HG03103 (cell line): ENCODE data around the gene VIPR1.

Experiments
- ATAC-seq: cut with Tn5 transposase; IDR thresholded peaks from one replicate; pipeline ENCODE4 v1.9.1; 2021; ENCODE audit warnings: low read depth; ENCODE audit not compliant: unreplicated experiment

The VIPR1 gene, protein sequence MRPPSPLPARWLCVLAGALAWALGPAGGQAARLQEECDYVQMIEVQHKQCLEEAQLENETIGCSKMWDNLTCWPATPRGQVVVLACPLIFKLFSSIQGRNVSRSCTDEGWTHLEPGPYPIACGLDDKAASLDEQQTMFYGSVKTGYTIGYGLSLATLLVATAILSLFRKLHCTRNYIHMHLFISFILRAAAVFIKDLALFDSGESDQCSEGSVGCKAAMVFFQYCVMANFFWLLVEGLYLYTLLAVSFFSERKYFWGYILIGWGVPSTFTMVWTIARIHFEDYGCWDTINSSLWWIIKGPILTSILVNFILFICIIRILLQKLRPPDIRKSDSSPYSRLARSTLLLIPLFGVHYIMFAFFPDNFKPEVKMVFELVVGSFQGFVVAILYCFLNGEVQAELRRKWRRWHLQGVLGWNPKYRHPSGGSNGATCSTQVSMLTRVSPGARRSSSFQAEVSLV

GRCh38 chr3:42502429-42503250 lies at the start of gene VIPR1:
Gene VIPR1 (plus strand): TSS chr3:42502643. CDS start chr3:42502736, 93 bp downstream.
- ATAC-seq = peak; percentile 91

- ATAC-seq = no peak
These were observed 46.2 kb upstream of the VIPR1 start for GRCh38 chr3:42456211-42456610.

GRCh38 chr3:42459151-42459550 lies 43.3 kb upstream of the VIPR1 start:
- no peak for ATAC-seq

- ATAC-seq = no peak
These were observed 40.7 kb upstream of the VIPR1 start for GRCh38 chr3:42461762-42462161.

- ATAC-seq = no peak
These were observed 39.4 kb upstream of the VIPR1 start for GRCh38 chr3:42463093-42463492.

DNA sequence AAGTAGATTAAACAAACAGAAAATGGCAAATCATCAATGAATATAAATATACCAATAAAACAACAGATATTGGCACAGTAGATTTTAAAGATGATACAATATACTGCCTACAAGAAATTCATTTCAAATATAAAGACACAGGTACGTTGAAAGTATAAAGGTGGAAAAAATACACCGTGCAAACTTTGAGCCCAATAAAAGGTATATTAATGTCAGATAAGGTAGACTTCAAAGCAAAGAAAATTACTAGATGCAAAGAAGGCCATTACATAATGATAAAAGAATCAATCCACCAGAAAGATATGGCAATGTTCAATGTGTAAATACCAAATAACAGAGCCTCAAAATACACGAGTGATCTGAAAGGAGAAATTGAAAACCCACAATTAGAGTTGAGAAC lies 34.3 kb upstream of the VIPR1 start:
- ATAC-seq = no peak

DNA sequence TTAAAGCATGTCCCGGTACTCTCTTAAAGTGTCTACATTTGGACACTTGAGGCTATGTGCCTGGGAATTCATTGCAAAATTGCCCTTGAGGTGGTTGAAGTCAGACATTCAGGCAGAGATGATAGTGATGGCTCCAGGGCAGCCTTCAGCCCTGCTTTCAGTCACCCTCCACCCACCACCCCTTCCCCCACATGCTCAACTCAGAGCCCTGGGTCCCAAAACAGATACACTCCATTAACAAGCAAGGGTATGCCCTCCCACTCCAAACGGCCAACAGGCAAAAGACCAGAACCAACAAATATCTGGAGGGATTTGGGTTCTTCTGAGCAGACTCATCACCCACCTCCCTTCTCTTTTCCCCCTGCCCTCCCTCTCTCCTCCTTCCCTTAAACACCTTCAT lies 29.9 kb upstream of the VIPR1 start:
- no peak for ATAC-seq

- no peak for ATAC-seq
These were observed 29.1 kb upstream of the VIPR1 start for GRCh38 chr3:42473083-42473932.

- ATAC-seq = no peak
These were observed 26.0 kb upstream of the VIPR1 start for GRCh38 chr3:42476225-42477125.

DNA sequence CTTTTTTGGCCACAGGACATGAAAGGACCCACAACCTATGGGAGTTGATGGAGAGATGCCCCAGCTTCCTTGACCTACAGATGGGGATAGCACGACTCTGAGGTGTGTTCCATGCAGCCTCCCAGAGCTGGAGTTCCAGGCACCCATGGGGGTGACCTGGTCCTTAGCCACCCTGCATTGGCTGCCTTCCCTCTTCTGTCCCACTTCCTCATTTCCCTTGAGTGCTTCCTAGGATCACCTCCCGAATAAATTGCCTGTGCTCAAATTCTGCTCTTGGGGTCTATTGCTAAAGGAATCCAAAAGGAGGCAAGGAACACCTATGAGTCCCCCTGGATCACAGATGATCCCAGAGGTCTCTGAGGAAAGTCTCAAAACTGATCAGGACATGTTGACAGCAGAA lies 24.7 kb upstream of the VIPR1 start:
- ATAC-seq = no peak

- no peak for ATAC-seq
These were observed 23.6 kb upstream of the VIPR1 start for GRCh38 chr3:42478830-42479229.

GRCh38 chr3:42486814-42487565 lies 15.5 kb upstream of the VIPR1 start:
- ATAC-seq = no peak

GRCh38 chr3:42488687-42489086 lies 13.8 kb upstream of the VIPR1 start:
- ATAC-seq = no peak

DNA sequence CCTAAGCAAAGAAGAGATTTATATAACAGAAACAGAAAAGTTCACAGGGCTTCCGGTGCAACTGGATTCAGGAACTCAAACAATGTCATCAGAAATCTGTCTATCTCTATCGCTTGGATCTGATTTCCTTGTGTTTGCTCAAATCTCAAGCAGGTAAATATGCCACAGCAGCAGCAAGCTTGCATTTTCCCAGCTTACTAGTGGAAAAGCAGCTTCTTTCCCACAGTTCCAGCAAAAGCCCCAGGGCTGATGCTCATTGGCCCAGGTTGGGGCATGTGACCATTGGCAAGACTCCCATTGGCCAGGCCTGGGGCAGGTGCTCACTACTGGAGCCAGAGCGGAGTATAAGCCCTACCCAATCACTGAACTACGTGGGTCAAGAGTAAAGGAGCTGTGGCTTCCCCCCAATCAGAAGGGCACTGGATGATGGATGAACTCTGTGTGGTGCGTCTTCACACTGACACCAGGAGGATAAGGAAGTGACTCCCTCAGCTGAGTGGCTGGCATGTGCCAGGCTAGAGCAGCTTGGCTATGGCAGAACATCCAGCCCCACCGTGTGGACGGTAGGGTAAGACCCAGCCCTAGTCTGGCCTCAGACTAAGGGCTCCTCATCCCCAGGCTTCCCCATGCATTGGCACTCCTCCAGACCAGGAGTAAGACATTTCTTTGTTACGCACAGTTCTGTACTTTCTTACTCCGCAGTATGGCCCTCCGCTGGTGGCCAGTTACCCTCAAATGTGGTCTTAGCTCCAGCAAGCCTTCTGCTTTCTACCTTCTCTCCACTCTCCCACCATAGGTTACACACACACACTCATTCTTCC lies 13.1 kb upstream of the VIPR1 start:
- ATAC-seq = no peak

- ATAC-seq = no peak
These were observed 12.6 kb upstream of the VIPR1 start for GRCh38 chr3:42489937-42490227.

GRCh38 chr3:42490243-42490642 lies 12.2 kb upstream of the VIPR1 start:
- ATAC-seq = peak; percentile 92

DNA sequence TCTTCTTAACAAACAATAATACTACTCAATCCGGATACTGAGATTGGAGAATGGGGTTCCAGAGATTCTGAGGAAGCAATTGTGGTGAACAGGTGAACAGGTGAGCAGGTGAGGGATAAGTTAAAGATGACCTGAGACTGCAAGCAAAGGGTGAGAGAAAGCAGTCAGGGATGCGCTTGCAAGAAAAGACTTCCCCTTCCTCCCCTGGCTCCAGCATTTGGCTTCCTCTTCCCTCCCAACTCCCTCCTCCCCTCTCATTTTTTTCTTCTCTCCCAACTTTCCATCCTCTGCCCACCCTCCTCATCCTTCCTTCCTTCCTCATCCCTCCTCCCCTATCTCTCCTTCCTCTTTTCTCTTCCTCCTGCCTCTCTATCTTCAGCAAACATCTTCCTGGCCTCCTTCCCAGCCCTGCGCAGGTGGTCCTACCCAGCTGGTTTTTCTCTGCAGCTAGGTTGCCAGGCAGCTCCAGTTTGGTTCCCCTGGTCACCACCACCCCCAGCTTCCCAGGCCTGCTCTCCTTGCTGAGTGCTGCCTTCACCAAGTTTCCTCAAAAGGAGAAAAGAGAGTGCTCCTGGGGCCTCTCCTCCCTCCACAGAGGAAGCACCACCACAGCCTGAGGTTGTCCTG lies 10.4 kb upstream of the VIPR1 start:
- ATAC-seq = no peak

GRCh38 chr3:42492508-42493080 lies 9.8 kb upstream of the VIPR1 start:
- ATAC-seq = no peak
